CD4-positive, alpha-beta memory T cell (primary cell): ENCODE data around the gene TMEM130. TPM values are rescaled to one million over a fixed set of nuclear protein-coding genes. Genes with fewer than 3 reads are reported as not detected.

Source experiments
- CTCF ChIA-PET: fragments of 350-600 bp; sonication (Branson Sonifier 250); formaldehyde crosslinking; loops from one replicate; lab custom pipeline; 2021; ENCODE audit warnings: inconsistent platforms; ENCODE audit not compliant: partially characterized antibody; lab: Charles Lee
- POLR2A ChIA-PET: fragments of 350-600 bp; sonication (Branson Sonifier 250); formaldehyde crosslinking; loops from one replicate; lab custom pipeline; 2021; ENCODE audit not compliant: partially characterized antibody; lab: Charles Lee
- DNase-seq, 5 donors: peaks; one replicate each; pipeline versions ENCODE4 v3.0.0 to v3.0.0-alpha.2; 2020 to 2022; ENCODE audit warnings: mixed read lengths in 1 of 5
- H3K27ac ChIP-seq: one replicate; pipeline ENCODE4 v1.7.0; 2013; ENCODE audit warnings: low read depth, low read length
- H3K27me3 ChIP-seq: 2 replicates; pipeline ENCODE4 v1.7.0; 2013; ENCODE audit warnings: mild to moderate bottlenecking, low read length, moderate library complexity; ENCODE audit not compliant: insufficient read depth
- H3K36me3 ChIP-seq: 2 replicates; pipeline ENCODE4 v1.7.0; 2013; ENCODE audit warnings: mild to moderate bottlenecking, low read length, moderate library complexity; ENCODE audit not compliant: insufficient read depth
- H3K4me1 ChIP-seq: 2 replicates; pipeline ENCODE4 v1.7.0; 2013; ENCODE audit warnings: mild to moderate bottlenecking, low read length, moderate library complexity; ENCODE audit not compliant: insufficient read depth
- H3K4me3 ChIP-seq, 2 donors: one replicate each; pipeline ENCODE4 v1.7.0; 2013; ENCODE audit warnings: low read length in 2 of 2, mild to moderate bottlenecking in 1 of 2
- H3K9me3 ChIP-seq, 2 donors: one replicate each; pipeline ENCODE4 v1.7.0; 2013; ENCODE audit warnings: low read length in 2 of 2, control low read depth in 1 of 2; ENCODE audit not compliant: control insufficient read depth in 1 of 2
- H3K27ac Mint-ChIP-seq, 7 donors: one replicate each; pipeline ENCODE4 v1.8.0; 2020 to 2021; ENCODE audit warnings: mixed read lengths in 7 of 7, mild to moderate bottlenecking in 6 of 7, inconsistent platforms in 3 of 7, moderate library complexity in 3 of 7
- H3K27me3 Mint-ChIP-seq, 2 donors: one replicate each; pipeline ENCODE4 v1.8.0; 2020 to 2021; ENCODE audit warnings: mixed read lengths in 2 of 2
- H3K36me3 Mint-ChIP-seq, 2 donors: one replicate each; pipeline ENCODE4 v1.8.0; 2020 to 2021; ENCODE audit warnings: mixed read lengths in 2 of 2, inconsistent platforms in 1 of 2, mild to moderate bottlenecking in 1 of 2
- H3K4me1 Mint-ChIP-seq, 4 donors: one replicate each; pipeline ENCODE4 v1.8.0; 2020 to 2021; ENCODE audit warnings: mixed read lengths in 4 of 4, mild to moderate bottlenecking in 1 of 4
- H3K4me3 Mint-ChIP-seq, 8 donors: one replicate each; pipeline ENCODE4 v1.8.0; 2020 to 2021; ENCODE audit warnings: mixed read lengths in 8 of 8, mild to moderate bottlenecking in 7 of 8, moderate library complexity in 6 of 8, inconsistent platforms in 3 of 8
- H3K9me3 Mint-ChIP-seq, 8 donors: one replicate each; pipeline ENCODE4 v1.8.0; 2020 to 2021; ENCODE audit warnings: mixed read lengths in 8 of 8, mild to moderate bottlenecking in 5 of 8, inconsistent platforms in 3 of 8, moderate library complexity in 1 of 8
- intact Hi-C: fragments of 100-400 bp; cut with micrococcal nuclease; formaldehyde crosslinking; loops from one replicate; pipeline ENCODE4 v1.15.1; 2023
- polyA plus RNA-seq, 2 donors: library from polyadenylated mRNA; unstranded; fragments of 300-500 nt; fragmentation: Illumina TruSeq; gene quantifications; one replicate each; pipeline ENCODE4 v1.2.3, GENCODE V29; 2021
- total RNA-seq, 2 experiments: library from RNA; stranded (reverse); gene quantifications; one replicate each; pipeline ENCODE4 v1.2.3, GENCODE V29; 2021

TMEM130 gene
- total and polyA plus RNA-seq, 4 experiments from 2014 or later, result not detected

DNA sequence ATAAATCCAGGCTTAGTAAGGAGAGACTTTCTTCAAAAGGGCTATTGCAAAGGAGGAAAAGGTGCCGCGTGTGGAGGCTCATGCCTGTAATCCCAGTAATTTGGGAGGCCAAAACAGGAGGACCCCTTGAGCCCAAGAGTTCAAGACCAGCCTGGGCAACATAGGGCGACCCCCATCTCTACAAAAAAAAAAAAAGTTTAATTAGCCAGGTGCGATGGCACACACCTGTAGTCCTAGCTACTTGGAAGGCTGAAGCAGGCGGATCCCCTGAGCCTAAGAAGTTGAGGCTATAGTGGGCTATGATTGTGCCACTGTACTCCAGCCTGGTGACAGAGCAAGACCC is 32.2 kb downstream of the TMEM130 start:
- no peak overlapping the region for H3K4me3 Mint-ChIP-seq

GRCh38 chr7:98836811-98837629 is 32.8 kb downstream of the TMEM130 start:
- CTCF ChIA-PET, result interaction anchor here (0.6 to 8.2 kb wide), 3 partner anchors 17 to 403 kb away, joined by 3 to 111 read pairs (median 3); no protein-coding TSS in a partner anchor
- POLR2A ChIA-PET, result no interaction called here
- peaks cover 0 to 5% (median 0%) of the 10 kb centered on the region in 4 donors for H3K4me1 Mint-ChIP-seq
- H3K36me3 ChIP-seq, result no peaks in the 10 kb centered on the region
- H3K27me3 ChIP-seq, result no peaks in the 10 kb centered on the region
- H3K4me3 Mint-ChIP-seq, result no peak overlapping the region
- intact Hi-C loops, result no loop called here
- no peaks in the 10 kb centered on the region for H3K9me3 ChIP-seq
- no peak overlapping the region for H3K27ac ChIP-seq
- no peak overlapping the region for H3K27ac Mint-ChIP-seq
- H3K4me3 ChIP-seq, result no peak overlapping the region
- H3K4me1 ChIP-seq, result no peaks in the 10 kb centered on the region
- DNase-seq, result no peak
- no peaks in the 10 kb centered on the region for H3K36me3 Mint-ChIP-seq
- peaks cover 2 to 4% of the 10 kb centered on the region in 2 donors for H3K27me3 Mint-ChIP-seq
- no peaks in the 10 kb centered on the region for H3K9me3 Mint-ChIP-seq

More for the DNA sequence above, 32.2 kb downstream of the TMEM130 start:
- Histone ChIP-seq H3K36me3 (no peaks in the 10 kb centered on the region), H3K9me3 (no peaks in the 10 kb centered on the region), H3K27ac (no peak overlapping the region), H3K27me3 (no peaks in the 10 kb centered on the region), H3K4me3 (no peak overlapping the region), H3K4me1 (no peaks in the 10 kb centered on the region)
- H3K27ac Mint-ChIP-seq, result no peak overlapping the region
- no peaks in the 10 kb centered on the region for H3K36me3 Mint-ChIP-seq
- POLR2A ChIA-PET, result no interaction called here
- DNase-seq, result no peak
- no peaks in the 10 kb centered on the region for H3K9me3 Mint-ChIP-seq
- peaks cover 2 to 4% of the 10 kb centered on the region in 2 donors for H3K27me3 Mint-ChIP-seq
- intact Hi-C loops, result no loop called here
- CTCF ChIA-PET, result interaction anchor here (0.6 to 8.2 kb wide), 3 partner anchors 92 to 990 kb away, joined by 3 to 111 read pairs (median 3); no protein-coding TSS in a partner anchor
- peaks cover 0 to 5% (median 0%) of the 10 kb centered on the region in 4 donors for H3K4me1 Mint-ChIP-seq

- no peak overlapping the region for H3K27ac Mint-ChIP-seq
- no peak for DNase-seq
- H3K4me1 Mint-ChIP-seq, result no peaks in the 10 kb centered on the region
- H3K4me3 ChIP-seq, result no peak overlapping the region
- H3K27me3 ChIP-seq, result no peaks in the 10 kb centered on the region
- no peaks in the 10 kb centered on the region for H3K36me3 ChIP-seq
- no peak overlapping the region for H3K27ac ChIP-seq
- ChIA-PET POLR2A (no interaction called here), CTCF (interaction anchor here (0.6 to 1.2 kb wide), 4 partner anchors 9 to 401 kb away, joined by 3 to 6 read pairs (median 4); no protein-coding TSS in a partner anchor)
- intact Hi-C loops, result no loop called here
- H3K27me3 Mint-ChIP-seq, result peaks cover 0 to 6% of the 10 kb centered on the region in 2 donors
- no peaks in the 10 kb centered on the region for H3K9me3 ChIP-seq
- no peak overlapping the region for H3K4me3 Mint-ChIP-seq
- H3K9me3 Mint-ChIP-seq, result no peaks in the 10 kb centered on the region
- H3K4me1 ChIP-seq, result no peaks in the 10 kb centered on the region
- no peaks in the 10 kb centered on the region for H3K36me3 Mint-ChIP-seq
These were observed 34.9 kb downstream of the TMEM130 start for GRCh38 chr7:98834949-98835348.

GRCh38 chr7:98833022-98833421 is 36.8 kb downstream of the TMEM130 start:
- Mint-ChIP-seq H3K36me3 (no peaks in the 10 kb centered on the region), H3K4me3 (no peak overlapping the region), H3K4me1 (no peaks in the 10 kb centered on the region), H3K27ac (no peak overlapping the region), H3K27me3 (peaks cover 3 to 4% of the 10 kb centered on the region in 2 donors), H3K9me3 (no peaks in the 10 kb centered on the region)
- Histone ChIP-seq H3K27me3 (no peaks in the 10 kb centered on the region), H3K36me3 (no peaks in the 10 kb centered on the region), H3K4me1 (no peaks in the 10 kb centered on the region), H3K4me3 (no peak overlapping the region), H3K27ac (no peak overlapping the region), H3K9me3 (no peaks in the 10 kb centered on the region)
- ChIA-PET CTCF (interaction anchor here (0.7 to 4.2 kb wide), 8 partner anchors 9 to 411 kb away, joined by 3 to 45 read pairs (median 4); no protein-coding TSS in a partner anchor), POLR2A (no interaction called here)
- intact Hi-C loops, result no loop called here
- no peak for DNase-seq

- intact Hi-C loops, result no loop called here
- no peaks in the 10 kb centered on the region for H3K4me1 Mint-ChIP-seq
- POLR2A ChIA-PET, result interaction anchor here (0.6 kb wide), 1 partner anchor 79 kb away, joined by 3 read pairs; no protein-coding TSS in a partner anchor
These were observed 38.1 kb downstream of the TMEM130 start for GRCh38 chr7:98831641-98832221.

DNA sequence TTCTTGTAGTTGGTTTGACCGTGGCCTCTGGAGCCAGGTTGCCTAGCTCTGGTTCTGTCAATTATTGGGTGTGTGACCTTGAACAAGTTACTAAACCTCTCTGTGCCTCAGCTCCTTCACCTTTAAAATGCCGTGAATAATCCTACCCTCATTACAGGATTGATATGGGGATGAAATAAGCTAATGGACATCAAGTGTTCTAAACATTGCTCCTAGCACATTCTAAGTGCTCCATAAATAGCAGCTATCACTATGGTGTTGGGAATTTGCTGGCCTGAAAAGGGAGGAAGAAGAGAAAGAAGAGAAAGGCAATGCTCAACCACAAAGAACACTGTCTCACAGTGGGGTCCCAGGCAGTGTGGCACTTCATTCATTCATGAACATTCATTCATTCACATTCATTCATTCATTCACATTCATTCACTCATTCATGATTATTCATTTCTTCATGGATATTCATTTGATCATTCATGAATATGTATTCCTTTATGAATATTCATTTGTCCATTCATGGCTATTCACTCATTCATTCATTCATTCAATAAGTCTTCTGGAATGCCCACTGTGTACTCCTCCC is 38.8 kb downstream of the TMEM130 start:
- Histone ChIP-seq H3K27ac (no peak overlapping the region), H3K4me3 (no peak overlapping the region), H3K4me1 (no peaks in the 10 kb centered on the region), H3K36me3 (no peaks in the 10 kb centered on the region), H3K27me3 (no peaks in the 10 kb centered on the region), H3K9me3 (no peaks in the 10 kb centered on the region)
- POLR2A ChIA-PET, result no interaction called here
- H3K9me3 Mint-ChIP-seq, result no peaks in the 10 kb centered on the region
- H3K36me3 Mint-ChIP-seq, result no peaks in the 10 kb centered on the region
- CTCF ChIA-PET, result interaction anchor here (0.6 to 4.2 kb wide), 5 partner anchors 11 to 157 kb away, joined by 3 to 45 read pairs (median 3); no protein-coding TSS in a partner anchor
- H3K27ac Mint-ChIP-seq, result no peak overlapping the region
- intact Hi-C loops, result no loop called here
- H3K27me3 Mint-ChIP-seq, result peaks cover 3 to 5% of the 10 kb centered on the region in 2 donors
- DNase-seq, result no peak
- no peaks in the 10 kb centered on the region for H3K4me1 Mint-ChIP-seq
- no peak overlapping the region for H3K4me3 Mint-ChIP-seq

More at GRCh38 chr7:98831641-98832221, 38.1 kb downstream of the TMEM130 start:
- H3K27me3 ChIP-seq, result no peaks in the 10 kb centered on the region
- DNase-seq, result peak in 2 of 5 donors; percentile 11
- no peaks in the 10 kb centered on the region for H3K36me3 ChIP-seq
- no peak overlapping the region for H3K4me3 Mint-ChIP-seq
- no peaks in the 10 kb centered on the region for H3K9me3 ChIP-seq
- CTCF ChIA-PET, result interaction anchor here (0.9 to 4.2 kb wide), 4 partner anchors 10 to 56 kb away, joined by 3 to 45 read pairs (median 3); no protein-coding TSS in a partner anchor
- H3K9me3 Mint-ChIP-seq, result no peaks in the 10 kb centered on the region
- H3K4me3 ChIP-seq, result no peak overlapping the region
- H3K27ac Mint-ChIP-seq, result no peak overlapping the region
- H3K36me3 Mint-ChIP-seq, result no peaks in the 10 kb centered on the region
- H3K27ac ChIP-seq, result no peak overlapping the region
- peaks cover 3 to 5% of the 10 kb centered on the region in 2 donors for H3K27me3 Mint-ChIP-seq
- no peaks in the 10 kb centered on the region for H3K4me1 ChIP-seq

DNA sequence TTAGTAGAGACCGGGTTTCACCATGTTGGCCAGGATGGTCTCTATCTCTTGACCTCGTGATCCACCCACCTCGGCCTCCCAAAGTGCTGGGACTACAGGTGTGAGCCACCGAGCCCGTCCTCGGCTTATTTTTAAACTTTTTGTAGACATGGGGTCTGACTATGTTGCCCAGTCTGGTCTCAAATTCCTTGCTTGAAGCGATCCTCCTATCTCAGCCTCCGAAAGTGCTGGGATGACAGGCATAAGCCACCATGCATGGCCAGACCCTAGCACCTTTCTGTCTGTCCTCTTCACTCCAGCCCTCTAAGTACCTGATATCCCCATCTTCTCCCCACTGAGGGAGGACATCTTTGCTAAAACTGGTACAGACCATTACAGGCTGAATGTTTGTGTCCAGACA is 41.4 kb downstream of the TMEM130 start:
- no peaks in the 10 kb centered on the region for H3K36me3 Mint-ChIP-seq
- no peaks in the 10 kb centered on the region for H3K9me3 Mint-ChIP-seq
- Histone ChIP-seq H3K4me3 (no peak overlapping the region), H3K36me3 (no peaks in the 10 kb centered on the region), H3K27me3 (no peaks in the 10 kb centered on the region), H3K4me1 (no peaks in the 10 kb centered on the region), H3K9me3 (no peaks in the 10 kb centered on the region), H3K27ac (no peak overlapping the region)
- H3K27ac Mint-ChIP-seq, result no peak overlapping the region
- H3K4me3 Mint-ChIP-seq, result no peak overlapping the region
- ChIA-PET POLR2A (no interaction called here), CTCF (interaction anchor here (1.6 kb wide), 1 partner anchor 13 kb away, joined by 10 read pairs; no protein-coding TSS in a partner anchor)
- no peak for DNase-seq
- intact Hi-C loops, result no loop called here
- H3K4me1 Mint-ChIP-seq, result no peaks in the 10 kb centered on the region
- H3K27me3 Mint-ChIP-seq, result peaks cover 5 to 12% of the 10 kb centered on the region in 2 donors
